WI38 (cell line): ENCODE data around the gene KRT34.
"Not testable (repeated sequence)": the region's sequence is repeated elsewhere in the genome, so short reads cannot be mapped to it uniquely, and the experiment has no call there.

Experiments used
- H3K4me3 ChIP-seq: 2 replicates; pipeline ENCODE4 v1.5.1; 2011; ENCODE audit warnings: low read depth, mild to moderate bottlenecking, control low read depth, low read length
- TF ChIP-seq, protein P1 (sequence below): IDR thresholded peaks from 2 replicates; pipeline ENCODE4 v1.5.1; 2012; ENCODE audit warnings: low read depth, mild to moderate bottlenecking, control low read depth, low read length

Gene KRT34

DNA sequence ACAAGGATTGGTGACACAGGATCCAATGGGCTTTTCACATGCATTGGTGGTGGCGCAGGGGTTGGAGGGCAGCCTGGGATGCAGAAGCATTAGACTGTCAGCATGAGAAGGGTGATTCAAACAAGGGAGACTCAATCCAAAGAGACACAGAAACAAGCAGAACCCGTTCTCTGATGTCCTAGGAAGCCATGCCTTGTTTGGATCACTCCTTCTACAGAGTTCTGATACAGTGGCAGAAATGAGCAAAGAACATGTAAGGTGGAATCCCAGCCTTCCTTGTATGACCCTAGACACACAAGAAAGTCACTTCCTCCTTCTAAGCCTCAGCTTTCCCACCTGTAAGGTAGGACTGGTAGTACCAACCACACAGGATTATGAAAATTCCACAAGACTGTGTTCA, 18.2 kb downstream of the KRT34 start:
- TF ChIP-seq, protein P1, sequence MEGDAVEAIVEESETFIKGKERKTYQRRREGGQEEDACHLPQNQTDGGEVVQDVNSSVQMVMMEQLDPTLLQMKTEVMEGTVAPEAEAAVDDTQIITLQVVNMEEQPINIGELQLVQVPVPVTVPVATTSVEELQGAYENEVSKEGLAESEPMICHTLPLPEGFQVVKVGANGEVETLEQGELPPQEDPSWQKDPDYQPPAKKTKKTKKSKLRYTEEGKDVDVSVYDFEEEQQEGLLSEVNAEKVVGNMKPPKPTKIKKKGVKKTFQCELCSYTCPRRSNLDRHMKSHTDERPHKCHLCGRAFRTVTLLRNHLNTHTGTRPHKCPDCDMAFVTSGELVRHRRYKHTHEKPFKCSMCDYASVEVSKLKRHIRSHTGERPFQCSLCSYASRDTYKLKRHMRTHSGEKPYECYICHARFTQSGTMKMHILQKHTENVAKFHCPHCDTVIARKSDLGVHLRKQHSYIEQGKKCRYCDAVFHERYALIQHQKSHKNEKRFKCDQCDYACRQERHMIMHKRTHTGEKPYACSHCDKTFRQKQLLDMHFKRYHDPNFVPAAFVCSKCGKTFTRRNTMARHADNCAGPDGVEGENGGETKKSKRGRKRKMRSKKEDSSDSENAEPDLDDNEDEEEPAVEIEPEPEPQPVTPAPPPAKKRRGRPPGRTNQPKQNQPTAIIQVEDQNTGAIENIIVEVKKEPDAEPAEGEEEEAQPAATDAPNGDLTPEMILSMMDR, result no peak
- no peak overlapping the region for H3K4me3 ChIP-seq

DNA sequence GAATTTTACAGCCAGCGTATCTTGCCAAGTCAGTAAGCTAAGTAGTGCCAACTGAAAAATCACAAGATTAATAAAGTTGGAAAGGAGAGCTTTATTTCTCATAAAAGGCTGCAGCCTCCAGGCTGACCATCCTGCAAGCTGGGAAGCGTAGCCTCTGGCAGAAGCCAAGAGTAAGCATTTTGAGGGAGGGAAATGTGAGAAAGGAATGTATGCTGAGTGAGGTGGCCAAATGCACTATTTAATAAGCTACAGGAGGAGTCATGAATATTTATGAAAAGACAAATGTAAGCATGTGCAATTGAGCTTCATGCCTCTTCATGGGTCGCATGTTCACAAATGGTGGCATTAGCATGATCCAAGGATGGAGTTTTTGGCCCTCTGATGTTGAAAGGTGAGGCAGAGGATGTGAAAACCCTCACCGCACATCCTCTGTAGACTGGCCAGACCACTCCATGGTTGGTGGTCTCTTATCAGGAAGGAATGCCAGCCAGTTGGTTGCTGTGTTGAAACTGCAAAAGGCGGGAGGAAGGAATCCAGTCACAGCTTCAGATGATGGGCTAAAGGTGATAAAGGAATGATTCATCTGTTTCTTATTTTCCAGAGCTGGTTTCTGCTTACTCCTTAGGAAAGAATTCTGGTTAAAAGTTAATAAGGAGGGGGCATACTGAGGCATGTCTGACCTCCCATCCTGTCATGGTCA, 21.7 kb downstream of the KRT34 start:
- TF ChIP-seq, protein P1, result no peak
- H3K4me3 ChIP-seq, result no peak overlapping the region

DNA sequence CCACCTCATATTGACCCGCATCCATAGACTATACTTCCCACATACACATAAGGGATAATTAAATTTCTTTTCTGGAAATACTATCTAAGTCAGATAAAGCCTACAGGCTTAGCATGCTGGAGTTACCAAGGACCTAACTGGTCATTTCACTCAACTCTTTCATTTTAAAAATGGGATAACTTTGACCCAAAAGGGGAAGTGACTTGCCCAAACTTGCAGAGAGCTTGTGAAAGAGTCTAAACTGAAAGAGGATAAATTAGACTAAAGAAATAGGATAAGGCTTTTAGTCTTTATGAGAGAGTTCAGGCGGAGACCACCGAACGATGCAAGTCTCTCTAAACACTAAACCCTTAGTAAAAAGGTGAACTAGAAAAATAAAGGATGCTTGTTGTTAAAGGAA, 27.6 kb downstream of the KRT34 start:
- TF ChIP-seq, protein P1, result no peak
- H3K4me3 ChIP-seq, result no peak overlapping the region

DNA sequence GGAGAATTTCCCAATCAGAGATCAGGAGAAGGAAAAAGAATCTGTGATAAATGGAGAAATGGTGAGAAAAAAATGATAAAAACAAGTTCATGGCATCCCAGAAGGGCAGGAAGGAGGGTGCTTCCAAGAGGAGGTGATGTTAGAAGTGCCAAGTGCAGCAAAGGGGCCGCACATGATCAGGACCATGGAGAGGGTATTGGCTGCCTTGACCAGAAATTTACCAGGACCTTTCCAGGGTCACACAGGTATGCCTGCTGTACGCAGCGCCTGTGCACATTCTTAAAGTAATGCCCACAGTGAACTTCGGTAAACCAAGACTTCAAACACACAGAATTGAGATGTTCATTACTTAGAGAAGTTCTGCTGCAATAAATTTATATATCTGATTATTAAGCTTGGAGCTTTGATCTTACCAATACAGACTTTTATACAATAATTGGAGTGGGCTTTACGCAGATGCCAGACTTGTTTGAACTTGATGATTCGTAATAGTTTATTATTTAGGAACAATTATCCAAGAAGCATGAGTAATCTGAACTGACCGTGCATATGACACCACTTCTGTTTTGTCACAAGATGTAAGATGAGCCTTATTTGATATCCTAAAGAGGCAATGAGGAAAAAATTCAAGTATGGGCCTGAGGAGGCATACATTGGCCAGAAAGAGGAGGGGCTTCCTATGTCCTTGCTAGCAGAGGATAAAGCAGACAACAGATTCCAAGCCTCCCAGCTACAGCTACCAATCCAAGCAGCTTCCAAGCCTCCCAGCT, 29.3 kb downstream of the KRT34 start:
- TF ChIP-seq, protein P1, result no peak
- no peak overlapping the region for H3K4me3 ChIP-seq

DNA sequence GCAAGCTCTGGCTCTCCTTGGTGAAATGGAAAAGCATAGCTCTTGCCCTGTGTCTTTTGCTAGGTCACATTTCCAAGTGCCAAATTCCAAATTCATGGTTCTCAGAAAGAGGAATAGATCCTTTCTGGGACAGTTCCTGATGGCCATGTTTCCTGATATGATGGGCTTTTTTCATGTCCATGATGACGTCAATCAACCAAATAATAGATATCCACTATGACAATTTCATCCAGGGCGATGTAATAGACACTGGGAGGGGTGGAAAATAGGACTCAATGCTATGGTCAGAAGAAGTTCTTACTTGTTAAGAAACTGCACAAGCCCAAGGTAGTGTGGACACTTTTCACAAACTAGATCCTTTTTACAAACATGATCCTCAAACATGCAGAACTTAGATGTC, 30.9 kb downstream of the KRT34 start:
- no peak overlapping the region for H3K4me3 ChIP-seq
- TF ChIP-seq, protein P1, result no peak

DNA sequence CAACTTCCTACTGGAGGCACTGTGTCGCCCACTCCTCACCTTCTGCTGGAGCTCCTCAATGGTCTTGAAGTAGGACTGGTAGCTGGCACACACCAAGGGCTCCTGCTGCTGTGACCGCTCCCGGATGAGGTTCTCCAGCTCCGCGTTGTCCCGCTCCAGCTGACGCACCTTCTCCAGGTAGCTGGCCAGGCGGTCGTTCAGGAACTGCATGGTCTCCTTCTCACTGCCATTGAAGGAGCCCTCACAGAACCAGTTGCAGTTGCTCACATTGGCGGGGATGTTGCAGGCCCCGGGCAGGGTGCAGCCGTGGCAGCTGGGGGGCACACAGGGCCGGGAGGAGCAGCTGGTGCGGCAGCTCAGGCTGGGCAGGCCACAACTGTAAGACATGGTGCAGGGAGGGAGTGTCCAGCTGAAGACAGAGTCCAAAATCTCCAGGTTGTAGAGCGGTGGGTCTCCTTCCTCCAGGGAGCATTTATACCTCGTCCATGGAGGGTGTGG, 31.7 kb downstream of the KRT34 start, which contains the start of gene KRT33A:
Gene KRT33A, minus strand, starts transcription at position 448 of the 498 bp plus-strand sequence. Its CDS starts 61 bp downstream, at position 387.
- not testable (repeated sequence) for H3K4me3 ChIP-seq

DNA sequence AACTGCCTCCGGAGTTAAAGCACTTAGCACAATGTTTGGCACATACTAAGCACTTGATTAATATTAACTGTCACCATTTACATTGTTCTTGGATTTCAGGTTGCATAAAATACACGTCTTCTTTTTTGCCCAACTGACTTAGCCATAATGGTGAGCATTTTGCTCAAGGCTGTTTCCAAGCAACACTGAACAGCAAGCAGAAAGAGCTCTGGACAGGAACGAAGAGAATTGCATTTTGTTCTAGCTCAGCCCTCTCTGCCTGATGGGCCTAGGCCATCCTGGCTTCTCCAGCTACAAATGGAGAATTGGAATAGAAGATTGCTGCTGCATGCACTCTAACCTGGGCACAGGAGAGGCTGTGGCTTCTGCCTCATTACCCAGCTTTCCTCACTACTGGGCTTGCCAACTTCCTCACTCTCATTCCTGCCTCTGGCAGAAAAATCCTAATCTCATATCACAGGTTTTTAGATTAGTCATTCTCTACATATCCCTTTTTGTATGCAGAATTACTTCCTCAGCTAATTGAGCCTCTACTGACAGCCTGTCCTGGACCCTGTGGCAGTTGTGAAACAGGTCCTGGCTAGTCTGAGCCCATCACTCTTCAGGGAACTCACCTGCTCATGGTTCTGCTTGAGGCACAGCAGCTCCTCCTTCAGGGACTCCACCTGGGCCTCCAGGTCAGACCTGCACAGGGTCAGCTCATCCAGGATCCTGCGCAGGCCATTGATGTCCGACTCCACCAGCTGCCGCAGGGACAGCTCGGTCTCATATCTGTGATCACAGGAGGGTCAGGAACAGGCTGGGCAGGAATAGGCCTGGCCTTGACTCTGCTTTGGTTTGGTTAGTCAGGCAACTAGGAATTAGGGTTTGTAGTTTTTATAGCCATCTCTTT, 34.0 kb downstream of the KRT34 start:
- TF ChIP-seq, protein P1, result no peak
- no peak overlapping the region for H3K4me3 ChIP-seq

DNA sequence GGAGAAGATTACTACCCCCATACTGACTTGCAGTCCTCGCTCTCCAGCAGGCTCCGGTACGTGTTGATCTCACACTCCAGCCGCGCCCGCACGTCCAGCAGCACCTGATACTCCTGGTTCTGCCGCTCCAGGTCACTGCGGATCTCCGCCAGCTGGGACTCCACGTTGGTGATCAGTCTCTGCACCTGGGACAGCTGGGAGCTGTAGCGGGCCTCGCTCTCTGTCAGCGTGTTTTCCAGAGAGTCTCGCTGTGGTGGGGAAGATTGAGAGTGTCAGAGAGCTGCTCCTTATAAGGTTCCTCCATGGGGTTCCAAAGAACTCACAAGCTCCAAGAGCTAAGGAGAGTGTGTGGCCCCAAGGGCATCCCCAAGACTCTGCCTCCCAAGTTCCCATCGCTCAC, 35.7 kb downstream of the KRT34 start:
- not testable (repeated sequence) for H3K4me3 ChIP-seq
